HepG2 (cell line): ENCODE measurements around the gene SLC25A25. TPM values are rescaled to one million over a fixed set of nuclear protein-coding genes. Genes with fewer than 3 reads are reported as not detected.

ENCODE experiments used
- DBP ChIP-seq: sonication (generic); formaldehyde crosslinking; IDR thresholded peaks from 2 replicates; pipeline ENCODE4 v1.4.0; 2020; ENCODE audit warnings: missing genetic modification reagents; ENCODE audit errors: not compliant biosample characterization
- GLI4 ChIP-seq: sonication (generic); formaldehyde crosslinking; IDR thresholded peaks from 2 replicates; pipeline ENCODE4 v1.5.1; 2020; ENCODE audit warnings: missing genetic modification reagents, mild to moderate bottlenecking, moderate library complexity, borderline replicate concordance
- HNF1A ChIP-seq, 2 experiments: sonication (generic) in 1 of 2; formaldehyde crosslinking in 1 of 2; IDR thresholded peaks; 2 replicates each; pipeline versions ENCODE4 v1.4.0 to v1.6.1; 2016 to 2020; ENCODE audit warnings: borderline replicate concordance in 1 of 2, low read depth in 1 of 2, mild to moderate bottlenecking in 1 of 2, missing genetic modification reagents in 1 of 2
- MAX ChIP-seq: IDR thresholded peaks from 2 replicates; pipeline ENCODE4 v1.6.1; 2012; ENCODE audit warnings: inconsistent platforms
- NR0B2 ChIP-seq: sonication (generic); formaldehyde crosslinking; IDR thresholded peaks from 2 replicates; pipeline ENCODE4 v1.4.0; 2020; ENCODE audit warnings: mild to moderate bottlenecking, missing genetic modification reagents
- TCF12 ChIP-seq, 2 experiments: fragments of 450-650 bp in 1 of 2; sonication (generic) in 1 of 2; formaldehyde crosslinking in 1 of 2; IDR thresholded peaks; 2 replicates each; pipeline versions ENCODE4 v1.6.1 to v1.8.0; 2017 to 2022; ENCODE audit warnings: antibody characterized with exemption in 1 of 2, mild to moderate bottlenecking in 1 of 2, missing genetic modification reagents in 1 of 2, moderate library complexity in 1 of 2
- TP53 ChIP-seq: sonication (generic); formaldehyde crosslinking; conservative IDR thresholded peaks from 2 replicates; pipeline ENCODE4 v1.4.0; 2020; ENCODE audit warnings: missing genetic modification reagents
- XRCC5 ChIP-seq: fragments of 200-400 bp; formaldehyde crosslinking; optimal IDR thresholded peaks from 2 replicates; pipeline ENCODE3; 2017; ENCODE audit warnings: mild to moderate bottlenecking, low read length
- ZBTB8A ChIP-seq: sonication (generic); formaldehyde crosslinking; IDR thresholded peaks from 2 replicates; pipeline ENCODE4 v1.4.0; 2020; ENCODE audit warnings: mild to moderate bottlenecking, low read depth, missing genetic modification reagents, borderline replicate concordance
- ZFP36L2 ChIP-seq: sonication (generic); formaldehyde crosslinking; IDR thresholded peaks from 2 replicates; pipeline ENCODE4 v1.4.0; 2020; ENCODE audit warnings: missing genetic modification reagents
- ZFX ChIP-seq: sonication (generic); formaldehyde crosslinking; IDR thresholded peaks from 2 replicates; pipeline ENCODE4 v1.4.0; 2020; ENCODE audit warnings: mild to moderate bottlenecking, low read depth, missing genetic modification reagents, moderate library complexity
- ZNF136 ChIP-seq: sonication (generic); formaldehyde crosslinking; IDR thresholded peaks from 2 replicates; pipeline ENCODE4 v1.8.1; 2022; ENCODE audit warnings: low read depth, mild to moderate bottlenecking, moderate library complexity, missing genetic modification reagents
- ZNF143 ChIP-seq: sonication (generic); formaldehyde crosslinking; IDR thresholded peaks from 2 replicates; pipeline ENCODE4 v1.4.0; 2020; ENCODE audit warnings: missing genetic modification reagents
- ZNF18 ChIP-seq: sonication (generic); formaldehyde crosslinking; IDR thresholded peaks from 2 replicates; pipeline ENCODE4 v1.8.0; 2022; ENCODE audit warnings: mild to moderate bottlenecking, missing genetic modification reagents; ENCODE audit not compliant: insufficient replicate concordance
- ZNF33A ChIP-seq: sonication (generic); formaldehyde crosslinking; IDR thresholded peaks from 2 replicates; pipeline ENCODE4 v1.5.1; 2020; ENCODE audit warnings: missing genetic modification reagents, mild to moderate bottlenecking, moderate library complexity, borderline replicate concordance
- ZNF792 ChIP-seq: IDR thresholded peaks from 2 replicates; pipeline ENCODE4 v1.6.1; 2016
- polyA plus RNA-seq, 8 experiments: library from polyadenylated mRNA; depleted of rRNA in 3 of 8; stranded (reverse) in 7 of 8; unstranded in 1 of 8; fragments of >200 nt; fragmentation: Illumina TruSeq in 4 of 8; extraction: Trizol in 4 of 8; gene quantifications; 2 replicates each; pipeline versions ENCODE4 v1.2.1 to v1.2.3, GENCODE V29; 2011 to 2016; ENCODE audit warnings: low read depth in 4 of 8, missing spikeins in 1 of 8, mixed read lengths in 1 of 8; ENCODE audit not compliant: insufficient read depth in 1 of 8
- total RNA-seq, 5 experiments: library from RNA; depleted of rRNA; stranded (reverse); fragments of >200 nt; fragmentation: Illumina TruSeq; extraction: Trizol; gene quantifications; 2 replicates each; pipeline ENCODE4 v1.2.3, GENCODE V29; 2016; ENCODE audit warnings: low read depth in 1 of 5

The SLC25A25 gene
- total and polyA plus RNA-seq, 2 of the 13 experiments (the other 11 are each of a cell fraction or from before 2014, with no cell fraction given) = 10.5 to 24.8 TPM

- TF ChIP-seq NR0B2 (CRISPR knock-in tag) (0 out of 2 replicates have a peak, but pooled peaks have one; percentile 50), ZBTB8A (CRISPR knock-in tag) (peak; percentile 92), ZNF143 (CRISPR knock-in tag) (peak; percentile 75), TP53 (CRISPR knock-in tag) (no peak), ZNF18 (CRISPR knock-in tag) (no peak), HNF1A (IDR thresholded peaks at IDR 0.05; ENCODE audit: low read depth) (no peak), HNF1A (CRISPR knock-in tag; IDR thresholded peaks at IDR 0.05; ENCODE audit: borderline replicate concordance) (peak; percentile 47; the same call in 1 of the 2 replicates), ZFX (peak; percentile 16; the same call in 1 of the 2 replicates), GLI4 (peak; percentile 37; the same call in 1 of the 2 replicates), TCF12 (IDR thresholded peaks at IDR 0.05) (no peak), TCF12 (CRISPR knock-in tag; IDR thresholded peaks at IDR 0.05) (peak; percentile 73; the same call in 1 of the 2 replicates), XRCC5 (peak; percentile 82), ZNF33A (CRISPR knock-in tag) (no peak), ZNF792 (CRISPR knock-in tag) (peak; percentile 22; the same call in 1 of the 2 replicates), DBP (no peak), ZNF136 (peak; percentile 68; the same call in 1 of the 2 replicates), MAX (peak; percentile 83), ZFP36L2 (CRISPR knock-in tag) (no peak)
Observed at GRCh38 chr9:128127990-128128835, 60.2 kb downstream of the SLC25A25 start (continued).
